CD4-positive, CD25-positive, alpha-beta regulatory T cell (primary cell): ENCODE data around the gene KCNQ1. TPM values are rescaled to one million over a fixed set of nuclear protein-coding genes. Genes with fewer than 3 reads are reported as not detected.

ENCODE experiments used
- ATAC-seq, 2 donors: fragments of 150-1000 bp; cut with Tn5 transposase; one replicate each; pipeline ENCODE4 v1.10.0; 2021; ENCODE audit warnings: low read depth in 2 of 2, moderate number of reproducible peaks in 2 of 2, moderate library complexity in 1 of 2
- DNase-seq, 3 donors: peaks; one replicate each; pipeline versions ENCODE4 v3.0.0 to v3.0.0-alpha.2; 2012 to 2022; ENCODE audit warnings: mixed read lengths in 1 of 3
- H3K27ac ChIP-seq: one replicate; pipeline ENCODE4 v1.7.0; 2013; ENCODE audit warnings: mild to moderate bottlenecking, low read length; ENCODE audit not compliant: insufficient read depth, poor library complexity, severe bottlenecking
- H3K27me3 ChIP-seq: one replicate; pipeline ENCODE4 v1.7.0; 2013; ENCODE audit warnings: low read length; ENCODE audit not compliant: control insufficient read depth, insufficient read depth
- H3K36me3 ChIP-seq: one replicate; pipeline ENCODE4 v1.7.0; 2013; ENCODE audit warnings: mild to moderate bottlenecking, low read length, moderate library complexity; ENCODE audit not compliant: control insufficient read depth, insufficient read depth
- H3K4me1 ChIP-seq: 2 replicates; pipeline ENCODE4 v1.7.0; 2013; ENCODE audit warnings: mild to moderate bottlenecking, low read length; ENCODE audit not compliant: insufficient read depth, control insufficient read depth, poor library complexity, severe bottlenecking
- H3K4me3 ChIP-seq: one replicate; pipeline ENCODE4 v1.7.0; 2013; ENCODE audit warnings: low read depth, mild to moderate bottlenecking, low read length, moderate library complexity
- H3K9me3 ChIP-seq, 2 experiments: 1 replicate in 1 of 2; 2 replicates in 1 of 2; pipeline ENCODE4 v1.7.0; 2013; ENCODE audit warnings: low read length in 2 of 2, mild to moderate bottlenecking in 1 of 2, moderate library complexity in 1 of 2; ENCODE audit not compliant: control insufficient read depth in 2 of 2
- H3K27ac Mint-ChIP-seq, 3 donors: one replicate each; pipeline ENCODE4 v1.8.0; 2020 to 2022; ENCODE audit warnings: mild to moderate bottlenecking in 3 of 3, mixed read lengths in 3 of 3, moderate library complexity in 2 of 3
- H3K27me3 Mint-ChIP-seq: one replicate; pipeline ENCODE4 v1.8.0; 2022; ENCODE audit warnings: mild to moderate bottlenecking, mixed read lengths
- H3K36me3 Mint-ChIP-seq: one replicate; pipeline ENCODE4 v1.8.0; 2020; ENCODE audit warnings: mixed read lengths
- H3K4me1 Mint-ChIP-seq, 4 donors: one replicate each; pipeline ENCODE4 v1.8.0; 2020 to 2022; ENCODE audit warnings: mixed read lengths in 4 of 4, mild to moderate bottlenecking in 1 of 4
- H3K4me3 Mint-ChIP-seq, 4 donors: one replicate each; pipeline ENCODE4 v1.8.0; 2020 to 2022; ENCODE audit warnings: mild to moderate bottlenecking in 4 of 4, mixed read lengths in 4 of 4, moderate library complexity in 3 of 4
- H3K9me3 Mint-ChIP-seq, 7 donors: one replicate each; pipeline ENCODE4 v1.8.0; 2020 to 2022; ENCODE audit warnings: mixed read lengths in 7 of 7, mild to moderate bottlenecking in 3 of 7, moderate library complexity in 2 of 7
- polyA plus RNA-seq, 4 donors: library from polyadenylated mRNA; unstranded; fragments of 300-500 nt; fragmentation: Illumina TruSeq; gene quantifications; one replicate each; pipeline ENCODE4 v1.2.3, GENCODE V29; 2021
- total RNA-seq: library from RNA; stranded (reverse); gene quantifications from one replicate; pipeline ENCODE4 v1.2.3, GENCODE V29; 2022

KCNQ1 gene
- total and polyA plus RNA-seq, 5 donors from 2014 or later, result 5.5 to 13.4 (median 6.8) TPM

DNA sequence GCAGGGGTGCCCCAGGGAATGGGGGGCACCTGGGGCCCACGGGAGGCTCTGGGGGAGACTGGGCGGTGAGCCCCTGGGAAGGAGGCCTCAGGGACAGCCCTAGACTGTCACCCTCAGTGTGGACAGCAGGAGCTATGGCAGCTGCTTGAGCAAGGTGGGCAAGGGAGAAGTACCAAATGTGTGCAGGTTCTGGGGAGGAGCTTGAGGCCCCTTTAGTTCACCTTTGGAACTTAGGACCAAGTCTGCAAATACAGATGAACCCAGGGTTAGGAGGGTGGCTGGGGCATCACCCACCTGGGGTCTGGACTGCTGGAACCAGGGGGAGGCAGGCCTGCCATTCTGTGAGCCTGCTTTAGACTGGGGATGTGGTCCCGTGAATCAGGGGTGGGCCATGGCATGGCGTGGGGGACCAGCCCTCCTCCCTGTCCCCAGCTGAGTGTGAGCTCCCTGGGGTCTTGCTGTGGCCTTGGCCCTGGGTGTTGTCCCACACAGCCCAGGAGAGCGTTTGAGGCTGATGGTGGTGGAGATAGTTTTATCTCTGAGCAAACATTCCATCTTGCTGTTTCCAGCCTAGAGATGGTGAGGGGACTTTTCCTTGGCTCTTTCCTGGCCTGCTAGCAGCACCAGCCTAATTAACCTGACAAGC, 122.3 kb downstream of the KCNQ1 start:
- Mint-ChIP-seq H3K4me3 (no peak overlapping the region), H3K36me3 (peaks cover 4% of the 10 kb centered on the region), H3K9me3 (no peaks in the 10 kb centered on the region), H3K27me3 (no peaks in the 10 kb centered on the region), H3K27ac (peak overlapping the region in 1 of 3 donors; percentile 79), H3K4me1 (peaks cover 0 to 8% (median 5%) of the 10 kb centered on the region in 4 donors)
- Histone ChIP-seq H3K4me3 (no peak overlapping the region), H3K36me3 (no peaks in the 10 kb centered on the region), H3K27ac (no peak overlapping the region), H3K4me1 (no peaks in the 10 kb centered on the region), H3K9me3 (no peaks in the 10 kb centered on the region), H3K27me3 (no peaks in the 10 kb centered on the region)
- ATAC-seq (no peak), DNase-seq (no peak)

- Mint-ChIP-seq H3K27ac (no peak overlapping the region), H3K4me1 (peaks cover 0 to 8% (median 0%) of the 10 kb centered on the region in 4 donors), H3K9me3 (no peaks in the 10 kb centered on the region), H3K27me3 (no peaks in the 10 kb centered on the region), H3K36me3 (peaks cover 4% of the 10 kb centered on the region), H3K4me3 (no peak overlapping the region)
- DNase-seq, result no peak
- no peak overlapping the region for H3K4me3 ChIP-seq
- no peaks in the 10 kb centered on the region for H3K9me3 ChIP-seq
- no peaks in the 10 kb centered on the region for H3K4me1 ChIP-seq
- no peaks in the 10 kb centered on the region for H3K36me3 ChIP-seq
- no peaks in the 10 kb centered on the region for H3K27me3 ChIP-seq
- H3K27ac ChIP-seq, result no peak overlapping the region
- no peak for ATAC-seq
Observed at GRCh38 chr11:2569321-2569721, 124.5 kb downstream of the KCNQ1 start.

DNA sequence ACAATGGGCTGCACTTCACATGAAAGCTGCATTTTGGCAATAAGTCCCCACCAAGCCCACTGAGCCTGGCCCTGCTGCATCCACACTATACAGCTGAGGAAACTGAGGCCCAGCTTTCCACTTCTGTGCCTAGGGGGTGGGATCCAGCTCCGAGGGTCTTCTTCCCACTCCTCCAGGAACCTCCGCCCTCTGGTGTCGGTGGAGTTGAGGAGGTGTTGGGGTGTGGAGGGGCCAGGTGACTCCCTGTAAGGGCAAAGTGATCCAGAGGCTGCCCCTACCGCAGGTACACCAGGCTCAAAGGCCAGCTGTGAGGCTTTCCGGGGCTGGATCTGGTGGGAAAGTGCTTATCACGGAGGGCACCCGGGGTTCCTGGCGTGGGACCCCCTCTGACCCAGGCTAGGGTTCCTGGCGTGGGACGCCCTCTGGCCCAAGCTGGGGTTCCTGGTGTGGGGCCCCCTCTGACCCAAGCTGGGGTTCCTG, 125.0 kb downstream of the KCNQ1 start:
- Histone ChIP-seq H3K9me3 (no peaks in the 10 kb centered on the region), H3K36me3 (no peaks in the 10 kb centered on the region), H3K27ac (no peak overlapping the region), H3K4me3 (no peak overlapping the region), H3K4me1 (no peaks in the 10 kb centered on the region), H3K27me3 (no peaks in the 10 kb centered on the region)
- Mint-ChIP-seq H3K4me1 (peaks cover 0 to 8% (median 0%) of the 10 kb centered on the region in 4 donors), H3K4me3 (no peak overlapping the region), H3K36me3 (peaks cover 2% of the 10 kb centered on the region), H3K27ac (no peak overlapping the region), H3K9me3 (no peaks in the 10 kb centered on the region), H3K27me3 (no peaks in the 10 kb centered on the region)
- DNase-seq, result no peak
- no peak for ATAC-seq

GRCh38 chr11:2570211-2570811, 125.5 kb downstream of the KCNQ1 start:
- no peaks in the 10 kb centered on the region for H3K27me3 Mint-ChIP-seq
- no peaks in the 10 kb centered on the region for H3K36me3 Mint-ChIP-seq
- DNase-seq, result no peak
- H3K4me1 ChIP-seq, result no peaks in the 10 kb centered on the region
- H3K9me3 ChIP-seq, result no peaks in the 10 kb centered on the region
- H3K27me3 ChIP-seq, result no peaks in the 10 kb centered on the region
- H3K27ac Mint-ChIP-seq, result no peak overlapping the region
- no peak for ATAC-seq
- no peak overlapping the region for H3K27ac ChIP-seq
- H3K9me3 Mint-ChIP-seq, result no peaks in the 10 kb centered on the region
- no peak overlapping the region for H3K4me3 Mint-ChIP-seq
- no peak overlapping the region for H3K4me3 ChIP-seq
- peaks cover 0 to 8% (median 0%) of the 10 kb centered on the region in 4 donors for H3K4me1 Mint-ChIP-seq
- no peaks in the 10 kb centered on the region for H3K36me3 ChIP-seq

GRCh38 chr11:2570841-2571597, 126.2 kb downstream of the KCNQ1 start:
- H3K9me3 ChIP-seq, result no peaks in the 10 kb centered on the region
- peaks cover 0 to 8% (median 0%) of the 10 kb centered on the region in 4 donors for H3K4me1 Mint-ChIP-seq
- DNase-seq, result no peak

GRCh38 chr11:2571598-2572281, 126.9 kb downstream of the KCNQ1 start:
- no peaks in the 10 kb centered on the region for H3K27me3 Mint-ChIP-seq
- H3K36me3 ChIP-seq, result no peaks in the 10 kb centered on the region
- no peaks in the 10 kb centered on the region for H3K36me3 Mint-ChIP-seq
- DNase-seq (no peak), ATAC-seq (no peak)
- no peaks in the 10 kb centered on the region for H3K9me3 Mint-ChIP-seq
- H3K4me1 ChIP-seq, result no peaks in the 10 kb centered on the region
- no peaks in the 10 kb centered on the region for H3K9me3 ChIP-seq
- no peak overlapping the region for H3K4me3 ChIP-seq
- no peaks in the 10 kb centered on the region for H3K27me3 ChIP-seq
- peaks cover 0 to 3% (median 0%) of the 10 kb centered on the region in 4 donors for H3K4me1 Mint-ChIP-seq
- H3K4me3 Mint-ChIP-seq, result no peak overlapping the region
- no peak overlapping the region for H3K27ac Mint-ChIP-seq
- H3K27ac ChIP-seq, result no peak overlapping the region

More at GRCh38 chr11:2570841-2571597, 126.2 kb downstream of the KCNQ1 start:
- Histone ChIP-seq H3K4me1 (no peaks in the 10 kb centered on the region), H3K4me3 (no peak overlapping the region), H3K36me3 (no peaks in the 10 kb centered on the region), H3K27ac (no peak overlapping the region), H3K27me3 (no peaks in the 10 kb centered on the region)
- ATAC-seq, result no peak
- no peaks in the 10 kb centered on the region for H3K36me3 Mint-ChIP-seq
- no peak overlapping the region for H3K27ac Mint-ChIP-seq
- no peaks in the 10 kb centered on the region for H3K9me3 Mint-ChIP-seq
- H3K4me3 Mint-ChIP-seq, result no peak overlapping the region
- no peaks in the 10 kb centered on the region for H3K27me3 Mint-ChIP-seq

DNA sequence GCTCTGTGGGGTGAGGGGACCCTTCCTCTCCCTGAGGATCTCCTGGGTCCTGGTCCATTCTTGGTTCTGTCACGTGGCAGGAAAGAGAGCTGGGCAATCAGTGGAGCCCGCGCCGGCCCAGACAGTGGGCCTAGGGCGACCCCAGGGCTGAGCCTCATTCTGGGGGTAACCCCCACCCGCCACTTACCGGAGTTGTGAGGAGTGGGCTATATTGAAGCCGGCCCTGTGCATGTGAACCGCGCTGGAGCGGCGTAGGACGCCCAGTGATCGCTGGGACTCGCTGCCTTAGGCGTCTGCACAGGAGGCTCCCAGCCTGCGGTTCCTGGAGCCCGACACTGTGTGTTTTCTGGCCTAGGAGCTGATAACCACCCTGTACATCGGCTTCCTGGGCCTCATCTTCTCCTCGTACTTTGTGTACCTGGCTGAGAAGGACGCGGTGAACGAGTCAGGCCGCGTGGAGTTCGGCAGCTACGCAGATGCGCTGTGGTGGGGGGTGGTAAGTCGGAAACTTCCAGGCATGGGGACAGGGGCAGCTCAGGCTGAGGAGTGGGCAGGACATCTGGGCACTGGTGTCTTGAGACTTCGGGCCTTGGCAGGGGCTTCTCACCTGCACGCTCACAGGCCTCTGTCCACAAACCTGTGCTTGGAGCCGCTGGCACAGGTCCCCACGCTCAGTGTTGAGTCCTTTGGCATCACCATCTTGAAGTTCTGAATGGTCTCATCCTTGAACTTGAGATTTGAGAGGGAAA, 127.9 kb downstream of the KCNQ1 start:
- no peak for DNase-seq
- no peaks in the 10 kb centered on the region for H3K36me3 ChIP-seq

More for the DNA sequence above, 127.9 kb downstream of the KCNQ1 start:
- H3K27ac ChIP-seq, result no peak overlapping the region
- H3K36me3 Mint-ChIP-seq, result no peaks in the 10 kb centered on the region
- ATAC-seq, result no peak
- H3K4me3 ChIP-seq, result no peak overlapping the region
- H3K27me3 ChIP-seq, result no peaks in the 10 kb centered on the region
- peaks cover 0 to 3% (median 0%) of the 10 kb centered on the region in 4 donors for H3K4me1 Mint-ChIP-seq
- H3K9me3 ChIP-seq, result no peaks in the 10 kb centered on the region
- H3K27ac Mint-ChIP-seq, result no peak overlapping the region
- H3K4me1 ChIP-seq, result no peaks in the 10 kb centered on the region
- H3K4me3 Mint-ChIP-seq, result no peak overlapping the region
- H3K27me3 Mint-ChIP-seq, result no peaks in the 10 kb centered on the region
- no peaks in the 10 kb centered on the region for H3K9me3 Mint-ChIP-seq
